K562 (cell line): ENCODE results near the gene ACP5. TPM values are rescaled to one million over a fixed set of nuclear protein-coding genes. Genes with fewer than 3 reads are reported as not detected.

Source experiments
- BDP1 ChIP-seq: IDR thresholded peaks from 3 replicates; pipeline ENCODE4 v1.6.1; 2011; ENCODE audit not compliant: insufficient read length, insufficient read depth
- EHMT2 ChIP-seq: fragments of 450-650 bp; IDR thresholded peaks from 2 replicates; pipeline ENCODE4 v1.6.1; 2018; ENCODE audit warnings: antibody characterized with exemption
- ETV6 ChIP-seq, 3 experiments: fragments of 150-350 bp in 1 of 3; sonication (generic) in 1 of 3; formaldehyde crosslinking in 1 of 3; IDR thresholded peaks; 2 replicates each; pipeline versions ENCODE4 v1.6.1 to v1.8.0; 2014 to 2022; ENCODE audit warnings: borderline replicate concordance in 2 of 3, low read depth in 2 of 3, antibody characterized with exemption in 1 of 3, low read length in 1 of 3, mild to moderate bottlenecking in 1 of 3, missing genetic modification reagents in 1 of 3
- GATA2 ChIP-seq: sonication (generic); formaldehyde crosslinking; IDR thresholded peaks from 2 replicates; pipeline ENCODE4 v1.4.0; 2020; ENCODE audit warnings: mild to moderate bottlenecking, missing genetic modification reagents
- MAFF ChIP-seq: IDR thresholded peaks from 2 replicates; pipeline ENCODE4 v1.6.1; 2012; ENCODE audit warnings: low read length, improper control_type of control experiment
- NFE2 ChIP-seq: IDR thresholded peaks from 2 replicates; pipeline ENCODE4 v1.6.1; 2014; ENCODE audit warnings: antibody characterized with exemption, low read depth
- NR2C2 ChIP-seq, 2 experiments: fragments of 200-800 bp in 1 of 2; sonication (Bioruptor generic) in 1 of 2; sonication (generic) in 1 of 2; formaldehyde crosslinking in 1 of 2; IDR thresholded peaks; 2 replicates each; pipeline versions ENCODE4 v1.6.1 to v1.8.0; 2016 to 2022; ENCODE audit warnings: mild to moderate bottlenecking in 1 of 2, missing compliant biosample characterization in 1 of 2, missing genetic modification characterization in 1 of 2, missing genetic modification reagents in 1 of 2
- POLR2AphosphoS2 ChIP-seq: IDR thresholded peaks from 2 replicates; pipeline ENCODE4 v1.6.1; 2012; ENCODE audit warnings: low read length, improper control_type of control experiment
- RBM14 ChIP-seq: fragments of 200-400 bp; formaldehyde crosslinking; IDR thresholded peaks from 2 replicates; pipeline ENCODE4 v1.6.1; 2018; ENCODE audit warnings: low read depth, mild to moderate bottlenecking, low read length, moderate library complexity, borderline replicate concordance; ENCODE audit not compliant: insufficient read depth
- RBM17 ChIP-seq: fragments of 200-400 bp; formaldehyde crosslinking; IDR thresholded peaks from 2 replicates; pipeline ENCODE4 v1.6.1; 2017; ENCODE audit warnings: low read depth, mild to moderate bottlenecking, low read length, borderline replicate concordance
- RFX7 ChIP-seq: fragments of 250-450 bp; sonication (Bioruptor Pico); IDR thresholded peaks from 2 replicates; pipeline ENCODE4 v1.5.1; 2021; ENCODE audit warnings: mild to moderate bottlenecking
- ZBTB43 ChIP-seq: sonication (generic); formaldehyde crosslinking; IDR thresholded peaks from 2 replicates; pipeline ENCODE4 v1.8.0; 2023; ENCODE audit warnings: mild to moderate bottlenecking, missing genetic modification reagents
- ZFPM2 ChIP-seq: fragments of 250-450 bp; sonication (Bioruptor Pico); IDR thresholded peaks from 2 replicates; pipeline ENCODE4 v1.5.1; 2022; ENCODE audit warnings: mild to moderate bottlenecking
- ZMIZ1 ChIP-seq, 2 experiments: fragments of 150-350 bp in 1 of 2; IDR thresholded peaks; 2 replicates each; pipeline ENCODE4 v1.6.1; 2012 to 2016; ENCODE audit warnings: low read depth in 2 of 2, low read length in 2 of 2, mild to moderate bottlenecking in 1 of 2, moderate library complexity in 1 of 2
- ZNF354B ChIP-seq: fragments of 250-450 bp; sonication (Bioruptor Pico); IDR thresholded peaks from 2 replicates; pipeline ENCODE4 v1.4.0; 2020
- polyA plus RNA-seq, 8 experiments: library from polyadenylated mRNA; depleted of rRNA in 4 of 8; stranded (reverse) in 5 of 8; unstranded in 3 of 8; fragments of >200 nt; fragmentation: Nextera tagmentation in 2 of 8; fragmentation: Illumina TruSeq in 1 of 8; extraction: Ambion mirVana in 2 of 8; extraction: Trizol in 1 of 8; gene quantifications; 2 replicates each; pipeline versions ENCODE4 v1.2.1 to v1.2.3, GENCODE V29; 2011 to 2014; ENCODE audit warnings: inconsistent platforms in 1 of 8, missing spikeins in 1 of 8
- total RNA-seq, 7 experiments: library from RNA; depleted of rRNA in 6 of 7; stranded (reverse); fragments of >200 nt in 6 of 7; fragmentation: Illumina TruSeq in 2 of 7; extraction: Trizol in 2 of 7; gene quantifications; 2 replicates each; pipeline versions ENCODE4 v1.2.1 to v1.2.3, GENCODE V29; 2011 to 2021; ENCODE audit warnings: low replicate concordance in 1 of 7
- TF ChIP-seq, protein P1 (sequence below): fragments of 250-450 bp; sonication (Bioruptor Pico); IDR thresholded peaks from 2 replicates; pipeline ENCODE4 v1.9.0; 2021; ENCODE audit warnings: mild to moderate bottlenecking, inconsistent platforms
- TF ChIP-seq, protein P2 (sequence below): fragments of 450-650 bp; IDR thresholded peaks from 2 replicates; pipeline ENCODE4 v1.7.1; 2018; ENCODE audit warnings: mild to moderate bottlenecking, low read depth; ENCODE audit not compliant: partially characterized antibody

ACP5 gene
- total and polyA plus RNA-seq, 9 of the 15 experiments (the other 6 are each of a cell fraction or from before 2014, with no cell fraction given), result 0.06 to 1.1 (median 0.31) TPM; not detected in 1

DNA sequence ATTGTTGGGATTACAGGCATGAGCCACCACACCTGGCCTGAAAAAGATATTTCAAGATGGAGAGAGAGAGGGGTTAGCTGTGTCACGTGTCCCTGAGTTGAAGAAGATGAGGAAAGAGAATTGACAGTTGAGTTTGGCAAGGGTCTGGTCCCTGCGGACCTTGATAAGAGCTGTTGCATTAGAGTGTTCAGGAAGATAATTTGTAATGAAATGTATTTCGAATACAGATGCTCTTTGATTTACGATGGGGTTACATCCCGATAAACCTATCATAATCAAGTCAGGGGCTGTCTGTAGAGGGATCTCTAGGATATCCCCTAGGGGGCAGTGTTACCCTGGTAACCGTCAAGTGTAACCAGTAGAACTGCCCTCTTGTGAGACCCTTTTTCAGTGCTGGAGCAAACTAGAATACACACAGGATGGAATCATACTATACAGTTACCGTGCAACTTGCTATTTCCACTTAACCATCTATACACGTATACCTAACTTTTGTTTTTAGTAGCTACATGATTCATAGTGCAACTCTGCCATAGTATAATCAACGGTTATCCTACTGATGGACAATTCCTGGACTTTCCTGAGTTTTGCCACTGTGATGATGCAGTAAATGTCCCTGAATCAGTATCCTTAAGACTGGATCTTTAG is 16.9 kb downstream of the ACP5 start (continued):
- peak; percentile 76; the same call in 1 of the 2 replicates for TF ChIP-seq EHMT2
- peak; percentile 43; the same call in 1 of the 2 replicates for TF ChIP-seq POLR2AphosphoS2
- no peak for TF ChIP-seq ETV6 (IDR thresholded peaks at IDR 0.05; ENCODE audit: borderline replicate concordance in 1 of 2, low read depth in 2 of 2, low read length in 1 of 2)
- TF ChIP-seq ETV6 (CRISPR knock-in tag; IDR thresholded peaks at IDR 0.05; ENCODE audit: borderline replicate concordance), result no peak
- TF ChIP-seq BDP1, result no peak
- TF ChIP-seq ZBTB43 (CRISPR knock-in tag), result 0 out of 2 replicates have a peak, but pooled peaks have one; percentile 42
- TF ChIP-seq ZMIZ1 (IDR thresholded peaks at IDR 0.05; ENCODE audit: low read depth in 2 of 2, low read length in 2 of 2), result peak in 1 of 2 experiments; percentile 86; a peak in 2 of 4 replicates
- 0 out of 2 replicates have a peak, but pooled peaks have one; percentile 19 for TF ChIP-seq MAFF
- TF ChIP-seq GATA2 (CRISPR knock-in tag), result peak; percentile 88
- no peak for TF ChIP-seq RBM14
- TF ChIP-seq RFX7 (CRISPR knock-in tag), result no peak
- no peak for TF ChIP-seq NR2C2 (CRISPR knock-in tag; IDR thresholded peaks at IDR 0.05)
- no peak for TF ChIP-seq NR2C2 (tag; IDR thresholded peaks at IDR 0.05)
- TF ChIP-seq, protein P1, sequence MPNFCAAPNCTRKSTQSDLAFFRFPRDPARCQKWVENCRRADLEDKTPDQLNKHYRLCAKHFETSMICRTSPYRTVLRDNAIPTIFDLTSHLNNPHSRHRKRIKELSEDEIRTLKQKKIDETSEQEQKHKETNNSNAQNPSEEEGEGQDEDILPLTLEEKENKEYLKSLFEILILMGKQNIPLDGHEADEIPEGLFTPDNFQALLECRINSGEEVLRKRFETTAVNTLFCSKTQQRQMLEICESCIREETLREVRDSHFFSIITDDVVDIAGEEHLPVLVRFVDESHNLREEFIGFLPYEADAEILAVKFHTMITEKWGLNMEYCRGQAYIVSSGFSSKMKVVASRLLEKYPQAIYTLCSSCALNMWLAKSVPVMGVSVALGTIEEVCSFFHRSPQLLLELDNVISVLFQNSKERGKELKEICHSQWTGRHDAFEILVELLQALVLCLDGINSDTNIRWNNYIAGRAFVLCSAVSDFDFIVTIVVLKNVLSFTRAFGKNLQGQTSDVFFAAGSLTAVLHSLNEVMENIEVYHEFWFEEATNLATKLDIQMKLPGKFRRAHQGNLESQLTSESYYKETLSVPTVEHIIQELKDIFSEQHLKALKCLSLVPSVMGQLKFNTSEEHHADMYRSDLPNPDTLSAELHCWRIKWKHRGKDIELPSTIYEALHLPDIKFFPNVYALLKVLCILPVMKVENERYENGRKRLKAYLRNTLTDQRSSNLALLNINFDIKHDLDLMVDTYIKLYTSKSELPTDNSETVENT (CRISPR knock-in tag), result no peak
- no peak for TF ChIP-seq ZFPM2 (CRISPR knock-in tag)
- TF ChIP-seq NFE2, result peak; percentile 35
- no peak for TF ChIP-seq ZNF354B (CRISPR knock-in tag)
- no peak for TF ChIP-seq RBM17
- TF ChIP-seq, protein P2, sequence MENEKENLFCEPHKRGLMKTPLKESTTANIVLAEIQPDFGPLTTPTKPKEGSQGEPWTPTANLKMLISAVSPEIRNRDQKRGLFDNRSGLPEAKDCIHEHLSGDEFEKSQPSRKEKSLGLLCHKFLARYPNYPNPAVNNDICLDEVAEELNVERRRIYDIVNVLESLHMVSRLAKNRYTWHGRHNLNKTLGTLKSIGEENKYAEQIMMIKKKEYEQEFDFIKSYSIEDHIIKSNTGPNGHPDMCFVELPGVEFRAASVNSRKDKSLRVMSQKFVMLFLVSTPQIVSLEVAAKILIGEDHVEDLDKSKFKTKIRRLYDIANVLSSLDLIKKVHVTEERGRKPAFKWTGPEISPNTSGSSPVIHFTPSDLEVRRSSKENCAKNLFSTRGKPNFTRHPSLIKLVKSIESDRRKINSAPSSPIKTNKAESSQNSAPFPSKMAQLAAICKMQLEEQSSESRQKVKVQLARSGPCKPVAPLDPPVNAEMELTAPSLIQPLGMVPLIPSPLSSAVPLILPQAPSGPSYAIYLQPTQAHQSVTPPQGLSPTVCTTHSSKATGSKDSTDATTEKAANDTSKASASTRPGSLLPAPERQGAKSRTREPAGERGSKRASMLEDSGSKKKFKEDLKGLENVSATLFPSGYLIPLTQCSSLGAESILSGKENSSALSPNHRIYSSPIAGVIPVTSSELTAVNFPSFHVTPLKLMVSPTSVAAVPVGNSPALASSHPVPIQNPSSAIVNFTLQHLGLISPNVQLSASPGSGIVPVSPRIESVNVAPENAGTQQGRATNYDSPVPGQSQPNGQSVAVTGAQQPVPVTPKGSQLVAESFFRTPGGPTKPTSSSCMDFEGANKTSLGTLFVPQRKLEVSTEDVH, result no peak
